ENCODE results near the gene NSRP1. TPM values are rescaled to one million over a fixed set of nuclear protein-coding genes. Genes with fewer than 3 reads are reported as not detected.

The NSRP1 gene
- total RNA-seq, 1 experiment from 2014 or later = 34.3 TPM

DNA sequence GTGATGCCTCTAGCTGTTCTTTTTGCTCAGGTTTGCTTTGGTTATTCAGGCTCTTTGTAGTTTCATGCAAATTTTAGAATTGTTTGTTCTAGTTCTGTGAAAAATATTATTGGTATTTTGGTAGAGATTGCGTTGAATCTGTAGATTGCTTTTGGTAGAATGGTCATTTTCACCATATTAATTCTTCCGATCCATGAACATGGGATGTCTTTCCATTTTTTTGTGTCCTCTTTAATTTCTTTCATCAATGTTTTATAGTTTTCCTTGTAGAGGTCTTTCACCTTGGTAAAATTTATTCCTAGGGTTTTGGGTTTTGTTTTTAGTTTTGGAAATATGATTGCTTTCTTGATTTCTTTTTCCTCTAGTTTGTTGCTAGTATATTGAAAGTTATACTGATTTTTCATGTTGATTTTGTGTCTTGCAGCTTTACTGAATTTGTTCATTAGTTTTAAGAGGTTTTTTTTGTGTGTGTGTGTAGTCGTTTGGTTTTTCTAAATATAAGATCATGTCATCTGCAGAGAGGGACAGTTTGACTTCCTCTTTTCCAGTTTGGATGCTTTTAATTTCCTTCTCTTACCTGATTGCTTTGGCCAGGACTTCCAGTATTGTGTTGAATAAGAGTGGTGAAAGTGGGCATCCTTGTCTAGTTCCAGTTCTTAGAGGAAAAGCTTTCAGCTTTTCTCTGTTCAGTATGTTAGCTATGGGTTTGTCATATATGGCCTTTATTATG, 42.4 kb downstream of the NSRP1 start:
- Histone ChIP-seq H3K9me2 (ENCODE audit: insufficient read depth) (no peaks in the 10 kb centered on the region), H3K4me2 (no peak overlapping the region), H4K20me1 (ENCODE audit: insufficient read depth) (peaks cover 34% of the 10 kb centered on the region), H3K27ac (no peak overlapping the region), H2AFZ (no peak overlapping the region), H3K4me3 (no peak overlapping the region), H3K27me3 (ENCODE audit: insufficient read depth, low read depth) (no peaks in the 10 kb centered on the region), H3K79me2 (ENCODE audit: low read depth) (peaks cover 67% of the 10 kb centered on the region), H3K9me3 (ENCODE audit: insufficient read depth, low read depth) (no peaks in the 10 kb centered on the region), H3F3A (ENCODE audit: insufficient read depth, low read depth) (peaks cover 1% of the 10 kb centered on the region; the same call in 1 of the 2 replicates), H3K4me1 (replicated peaks; ENCODE audit: insufficient read depth) (no peaks in the 10 kb centered on the region), H3K36me3 (ENCODE audit: low read depth) (peaks cover 9% of the 10 kb centered on the region; the same call in 1 of the 2 replicates)
- ChIA-PET CTCF (no interaction called here), POLR2A (ENCODE audit: unreplicated experiment) (no interaction called here)
- TF ChIP-seq, protein P1, sequence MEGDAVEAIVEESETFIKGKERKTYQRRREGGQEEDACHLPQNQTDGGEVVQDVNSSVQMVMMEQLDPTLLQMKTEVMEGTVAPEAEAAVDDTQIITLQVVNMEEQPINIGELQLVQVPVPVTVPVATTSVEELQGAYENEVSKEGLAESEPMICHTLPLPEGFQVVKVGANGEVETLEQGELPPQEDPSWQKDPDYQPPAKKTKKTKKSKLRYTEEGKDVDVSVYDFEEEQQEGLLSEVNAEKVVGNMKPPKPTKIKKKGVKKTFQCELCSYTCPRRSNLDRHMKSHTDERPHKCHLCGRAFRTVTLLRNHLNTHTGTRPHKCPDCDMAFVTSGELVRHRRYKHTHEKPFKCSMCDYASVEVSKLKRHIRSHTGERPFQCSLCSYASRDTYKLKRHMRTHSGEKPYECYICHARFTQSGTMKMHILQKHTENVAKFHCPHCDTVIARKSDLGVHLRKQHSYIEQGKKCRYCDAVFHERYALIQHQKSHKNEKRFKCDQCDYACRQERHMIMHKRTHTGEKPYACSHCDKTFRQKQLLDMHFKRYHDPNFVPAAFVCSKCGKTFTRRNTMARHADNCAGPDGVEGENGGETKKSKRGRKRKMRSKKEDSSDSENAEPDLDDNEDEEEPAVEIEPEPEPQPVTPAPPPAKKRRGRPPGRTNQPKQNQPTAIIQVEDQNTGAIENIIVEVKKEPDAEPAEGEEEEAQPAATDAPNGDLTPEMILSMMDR (conservative IDR thresholded peaks at IDR 0.05) = no peak
- no peak for TF ChIP-seq EZH2 (IDR thresholded peaks at IDR 0.05; ENCODE audit: low read depth)
- intact Hi-C loops (cut with micrococcal nuclease; ENCODE audit: unreplicated experiment) = no loop called here
- no peak for DNase-seq
- BruUV-seq (replicated peaks) = no TSS peak

DNA sequence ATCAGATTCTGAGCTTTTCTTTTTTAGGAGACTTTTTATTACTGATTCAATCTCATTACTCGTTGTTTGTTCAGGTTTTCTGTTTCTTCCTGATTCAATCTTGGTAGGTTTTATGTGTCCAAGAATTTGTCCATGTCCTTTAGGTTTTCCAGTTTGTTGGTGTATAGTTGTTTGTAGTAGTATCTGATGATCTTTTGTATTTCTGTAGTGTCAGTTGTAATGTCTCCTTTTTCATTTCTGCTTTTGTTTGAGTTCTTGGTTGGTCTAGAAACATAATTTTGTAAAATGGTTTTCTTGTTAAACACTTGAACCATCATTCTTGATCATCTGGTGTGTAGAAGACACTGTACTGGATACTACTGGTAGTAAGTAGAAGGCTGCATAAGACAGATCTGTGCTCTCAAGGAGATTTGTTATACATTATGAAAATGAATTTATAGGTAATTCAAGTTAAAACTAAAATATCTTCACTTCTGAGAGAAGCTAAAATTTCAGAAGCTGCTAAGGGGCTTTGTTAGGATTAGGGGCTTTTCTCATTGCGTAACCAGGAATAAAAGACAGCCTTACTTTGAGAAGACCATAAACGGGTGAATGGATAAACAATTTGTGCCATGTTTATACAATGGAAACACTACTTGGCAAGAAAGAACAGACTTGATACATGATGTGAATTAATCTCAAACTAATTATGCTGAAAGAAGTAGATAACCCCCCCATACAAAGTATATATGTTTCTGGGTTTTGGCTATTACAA, 44.0 kb downstream of the NSRP1 start:
- H3K79me2 ChIP-seq (ENCODE audit: low read depth) = peaks cover 60% of the 10 kb centered on the region
- H3K9me2 ChIP-seq (ENCODE audit: insufficient read depth) = no peaks in the 10 kb centered on the region
- POLR2A ChIA-PET (ENCODE audit: unreplicated experiment) = interaction anchor here (0.6 kb wide), 1 partner anchor 173 kb away, joined by 7 read pairs; no protein-coding TSS in a partner anchor
- H4K20me1 ChIP-seq (ENCODE audit: insufficient read depth) = peaks cover 34% of the 10 kb centered on the region
- H3K4me3 ChIP-seq = no peak overlapping the region
- H3K9me3 ChIP-seq (ENCODE audit: insufficient read depth, low read depth) = no peaks in the 10 kb centered on the region
- no peak overlapping the region for H2AFZ ChIP-seq
- peaks cover 8% of the 10 kb centered on the region for H3F3A ChIP-seq (ENCODE audit: insufficient read depth, low read depth)
- TF ChIP-seq, protein P1 (conservative IDR thresholded peaks at IDR 0.05) = no peak
- no peak for TF ChIP-seq EZH2 (IDR thresholded peaks at IDR 0.05; ENCODE audit: low read depth)
- DNase-seq = no peak
- no peaks in the 10 kb centered on the region for H3K27me3 ChIP-seq (ENCODE audit: insufficient read depth, low read depth)
- intact Hi-C loops (cut with micrococcal nuclease; ENCODE audit: unreplicated experiment) = no loop called here
- CTCF ChIA-PET = no interaction called here
- H3K27ac ChIP-seq = no peak overlapping the region
- H3K4me1 ChIP-seq (replicated peaks; ENCODE audit: insufficient read depth) = no peaks in the 10 kb centered on the region
- no TSS peak for BruUV-seq (replicated peaks)
- H3K36me3 ChIP-seq (ENCODE audit: low read depth) = peaks cover 18% of the 10 kb centered on the region; the same call in 1 of the 2 replicates
- no peak overlapping the region for H3K4me2 ChIP-seq

DNA sequence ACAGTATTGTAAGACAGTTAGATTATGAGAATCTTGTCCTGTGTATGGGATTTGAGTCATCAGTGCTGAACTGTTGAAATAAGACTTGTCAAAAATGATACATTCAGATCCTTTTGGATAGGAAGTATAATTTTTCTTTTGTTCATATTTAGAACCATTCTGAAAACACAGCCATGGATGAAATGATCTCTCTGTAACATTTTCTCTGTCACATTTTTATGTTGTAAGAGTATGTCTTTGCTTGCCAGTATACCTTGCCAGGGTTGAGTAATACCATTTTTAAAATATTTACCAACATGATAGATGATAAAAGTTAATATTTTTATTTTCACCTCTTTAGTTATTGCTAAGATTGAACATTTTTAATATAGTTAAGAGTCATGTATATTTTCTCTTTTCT, 45.0 kb downstream of the NSRP1 start:
- no peaks in the 10 kb centered on the region for H3K4me1 ChIP-seq (replicated peaks; ENCODE audit: insufficient read depth)
- POLR2A ChIA-PET (ENCODE audit: unreplicated experiment) = no interaction called here
- H3F3A ChIP-seq (ENCODE audit: insufficient read depth, low read depth) = peaks cover 8% of the 10 kb centered on the region
- no peaks in the 10 kb centered on the region for H3K27me3 ChIP-seq (ENCODE audit: insufficient read depth, low read depth)
- TF ChIP-seq, protein P1 (conservative IDR thresholded peaks at IDR 0.05) = no peak
- TF ChIP-seq EZH2 (IDR thresholded peaks at IDR 0.05; ENCODE audit: low read depth) = no peak
- peaks cover 34% of the 10 kb centered on the region for H4K20me1 ChIP-seq (ENCODE audit: insufficient read depth)
- CTCF ChIA-PET = interaction anchor here (0.6 kb wide), 1 partner anchor 8 kb away, joined by 5 read pairs; no protein-coding TSS in a partner anchor
- intact Hi-C loops (cut with micrococcal nuclease; ENCODE audit: unreplicated experiment) = no loop called here
- no TSS peak for BruUV-seq (replicated peaks)
- H2AFZ ChIP-seq = no peak overlapping the region
- DNase-seq = no peak
- H3K9me2 ChIP-seq (ENCODE audit: insufficient read depth) = no peaks in the 10 kb centered on the region
- H3K4me2 ChIP-seq = no peak overlapping the region
- no peak overlapping the region for H3K4me3 ChIP-seq
- peaks cover 60% of the 10 kb centered on the region for H3K79me2 ChIP-seq (ENCODE audit: low read depth)
- peaks cover 13% of the 10 kb centered on the region; the same call in 1 of the 2 replicates for H3K36me3 ChIP-seq (ENCODE audit: low read depth)
- H3K27ac ChIP-seq = no peak overlapping the region
- H3K9me3 ChIP-seq (ENCODE audit: insufficient read depth, low read depth) = no peaks in the 10 kb centered on the region
